Uterus (tissue), 2 donors: ENCODE measurements around the gene MIPEP.

Experiments
- POLR2A ChIP-seq, 2 donors: fragments of 450-650 bp; IDR thresholded peaks; one replicate each; pipeline ENCODE4 v1.6.1; 2016; ENCODE audit warnings: antibody characterized with exemption in 2 of 2, mild to moderate bottlenecking in 1 of 2, moderate library complexity in 1 of 2
- TF ChIP-seq, protein P1 (sequence below), 4 experiments: fragments of 200-600 bp in 2 of 4; fragments of 450-650 bp in 2 of 4; sonication (generic) in 2 of 4; IDR thresholded peaks; one replicate each; pipeline ENCODE4 v1.5.1; 2016 to 2019; ENCODE audit warnings: antibody characterized with exemption in 4 of 4, mild to moderate bottlenecking in 2 of 4, moderate library complexity in 1 of 4

DNA sequence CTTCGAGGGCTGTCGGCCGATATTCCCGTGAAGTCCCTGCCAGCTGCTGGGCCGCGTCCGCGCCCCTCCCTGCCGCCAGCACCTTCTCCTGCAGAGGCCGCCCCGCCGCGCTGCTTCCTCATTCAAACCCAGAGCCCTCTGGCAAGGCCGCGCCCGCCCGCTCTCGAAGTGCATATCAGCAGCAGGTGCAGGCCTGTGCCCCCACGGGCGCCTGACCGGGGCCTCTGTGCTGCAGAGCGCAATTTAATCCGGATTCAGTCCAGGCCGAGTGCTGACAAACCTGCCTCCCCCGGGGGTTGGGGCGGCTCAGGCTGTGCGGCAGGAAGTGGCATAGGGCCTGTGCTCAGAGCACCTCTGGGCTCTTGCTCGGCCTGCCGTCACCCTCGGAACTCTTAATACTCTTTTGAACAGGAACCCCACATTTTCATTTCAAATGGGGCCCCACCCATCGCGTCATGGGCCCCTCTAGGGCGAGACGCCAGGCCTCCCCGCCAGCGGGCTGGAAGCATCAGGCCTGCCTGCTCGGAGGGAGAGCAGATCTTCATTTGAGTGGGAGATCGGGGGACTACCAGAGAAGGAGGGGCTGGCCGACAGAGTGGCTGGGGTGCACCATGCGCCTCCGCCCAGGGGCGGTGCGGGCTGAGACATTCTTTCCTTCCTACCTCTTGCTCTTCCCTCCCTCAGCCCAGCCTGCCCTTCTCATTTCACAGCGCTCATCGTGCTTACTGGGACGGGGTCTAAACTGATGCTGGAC is 193.3 kb downstream of the MIPEP start:
- TF ChIP-seq, protein P1, sequence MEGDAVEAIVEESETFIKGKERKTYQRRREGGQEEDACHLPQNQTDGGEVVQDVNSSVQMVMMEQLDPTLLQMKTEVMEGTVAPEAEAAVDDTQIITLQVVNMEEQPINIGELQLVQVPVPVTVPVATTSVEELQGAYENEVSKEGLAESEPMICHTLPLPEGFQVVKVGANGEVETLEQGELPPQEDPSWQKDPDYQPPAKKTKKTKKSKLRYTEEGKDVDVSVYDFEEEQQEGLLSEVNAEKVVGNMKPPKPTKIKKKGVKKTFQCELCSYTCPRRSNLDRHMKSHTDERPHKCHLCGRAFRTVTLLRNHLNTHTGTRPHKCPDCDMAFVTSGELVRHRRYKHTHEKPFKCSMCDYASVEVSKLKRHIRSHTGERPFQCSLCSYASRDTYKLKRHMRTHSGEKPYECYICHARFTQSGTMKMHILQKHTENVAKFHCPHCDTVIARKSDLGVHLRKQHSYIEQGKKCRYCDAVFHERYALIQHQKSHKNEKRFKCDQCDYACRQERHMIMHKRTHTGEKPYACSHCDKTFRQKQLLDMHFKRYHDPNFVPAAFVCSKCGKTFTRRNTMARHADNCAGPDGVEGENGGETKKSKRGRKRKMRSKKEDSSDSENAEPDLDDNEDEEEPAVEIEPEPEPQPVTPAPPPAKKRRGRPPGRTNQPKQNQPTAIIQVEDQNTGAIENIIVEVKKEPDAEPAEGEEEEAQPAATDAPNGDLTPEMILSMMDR (IDR thresholded peaks at IDR 0.05): no peak
- no peak for TF ChIP-seq POLR2A (IDR thresholded peaks at IDR 0.05)
